Liver (tissue), 3 donors: ENCODE measurements around the gene GLDN.

Experiments used
- CTCF ChIP-seq: fragments of 150-350 bp; IDR thresholded peaks from 2 replicates; pipeline ENCODE4 v1.5.1; 2017; ENCODE audit warnings: improper control_type of control experiment, low read depth, low read length; ENCODE audit not compliant: missing input control
- EGR1 ChIP-seq, 2 donors: IDR thresholded peaks; 2 replicates each; pipeline ENCODE4 v1.6.1; 2016 to 2018; ENCODE audit warnings: antibody characterized with exemption in 2 of 2, low read depth in 2 of 2
- FOXA1 ChIP-seq: IDR thresholded peaks from 2 replicates; pipeline ENCODE4 v1.6.1; 2016; ENCODE audit warnings: antibody characterized with exemption
- GABPA ChIP-seq, 2 donors: IDR thresholded peaks in 1 of 2; conservative IDR thresholded peaks in 1 of 2; 2 replicates each; pipeline ENCODE4 v1.6.1; 2016; ENCODE audit warnings: antibody characterized with exemption in 2 of 2, mild to moderate bottlenecking in 1 of 2, moderate library complexity in 1 of 2
- MAX ChIP-seq: IDR thresholded peaks from 2 replicates; pipeline ENCODE4 v1.6.1; 2016; ENCODE audit warnings: antibody characterized with exemption
- RAD21 ChIP-seq, 2 donors: IDR thresholded peaks; 2 replicates each; pipeline ENCODE4 v1.6.1; 2016; ENCODE audit warnings: antibody characterized with exemption in 2 of 2, mild to moderate bottlenecking in 2 of 2
- REST ChIP-seq: IDR thresholded peaks from 2 replicates; pipeline ENCODE4 v1.6.1; 2016; ENCODE audit warnings: antibody characterized with exemption, mild to moderate bottlenecking
- RXRA ChIP-seq, 2 donors: IDR thresholded peaks; 2 replicates each; pipeline ENCODE4 v1.6.1; 2017 to 2018; ENCODE audit warnings: antibody characterized with exemption in 2 of 2, mild to moderate bottlenecking in 1 of 2
- SP1 ChIP-seq: IDR thresholded peaks from 2 replicates; pipeline ENCODE4 v1.6.1; 2018; ENCODE audit warnings: antibody characterized with exemption, mild to moderate bottlenecking
- TAF1 ChIP-seq: conservative IDR thresholded peaks from 2 replicates; pipeline ENCODE4 v1.6.1; 2016; ENCODE audit warnings: antibody characterized with exemption, mild to moderate bottlenecking
- YY1 ChIP-seq: IDR thresholded peaks from 2 replicates; pipeline ENCODE4 v1.6.1; 2016; ENCODE audit warnings: antibody characterized with exemption, mild to moderate bottlenecking
- donor health status: healthy.
- donor health status: healthy.

- TF ChIP-seq CTCF (no peak), TAF1 (no peak), EGR1 (IDR thresholded peaks at IDR 0.05; ENCODE audit: low read depth in 2 of 2) (no peak), REST (no peak), SP1 (no peak), MAX (no peak), YY1 (no peak), FOXA1 (no peak), GABPA (IDR thresholded peaks at IDR 0.05 in 1 of 2, conservative IDR thresholded peaks at IDR 0.05 in 1 of 2) (no peak), RXRA (IDR thresholded peaks at IDR 0.05) (no peak), RAD21 (IDR thresholded peaks at IDR 0.05) (no peak)
These were observed 18.7 kb upstream of the GLDN start for GRCh38 chr15:51322621-51323296.
